Tibial artery (tissue), 4 donors: ENCODE data around the gene SEMA3E.

Experiments used
- DNase-seq, 2 donors: peaks; one replicate each; pipeline ENCODE4 v3.0.0-alpha.2; 2019
- H3K27ac ChIP-seq, 2 donors: fragments of 200-600 bp; sonication (generic) in 1 of 2; 1 replicate in 1 of 2; 2 replicates in 1 of 2; pipeline ENCODE4 v1.5.1; 2018 to 2019; ENCODE audit warnings: mild to moderate bottlenecking in 1 of 2
- H3K27me3 ChIP-seq, 2 donors: fragments of 200-600 bp; sonication (generic) in 1 of 2; one replicate each; pipeline versions ENCODE4 v1.5.1 to v1.6.0; 2016 to 2019
- H3K36me3 ChIP-seq, 3 donors: fragments of 200-600 bp; sonication (generic) in 2 of 3; one replicate each; pipeline ENCODE4 v1.5.1; 2016 to 2019; ENCODE audit warnings: mild to moderate bottlenecking in 2 of 3
- H3K4me1 ChIP-seq, 4 donors: fragments of 200-600 bp; sonication (generic) in 2 of 4; 1 replicate in 3 of 4; 2 replicates in 1 of 4; pipeline ENCODE4 v1.5.1; 2016 to 2019
- H3K4me3 ChIP-seq, 2 donors: fragments of 200-600 bp; sonication (generic) in 1 of 2; 1 replicate in 1 of 2; 2 replicates in 1 of 2; pipeline ENCODE4 v1.5.1; 2018 to 2019; ENCODE audit warnings: mild to moderate bottlenecking in 2 of 2
- H3K9me3 ChIP-seq, 3 donors: fragments of 200-600 bp; sonication (generic) in 1 of 3; one replicate each; pipeline ENCODE4 v1.5.1; 2016 to 2019
- intact Hi-C: fragments of 100-400 bp; cut with DNase I; formaldehyde crosslinking; loops from one replicate; pipeline ENCODE4 v1.15.0; 2023; ENCODE audit warnings: low total_unique reads
- TF ChIP-seq, protein P1 (sequence below), 2 experiments: fragments of 200-600 bp in 1 of 2; fragments of 450-650 bp in 1 of 2; IDR thresholded peaks; one replicate each; pipeline ENCODE4 v1.5.1; 2017 to 2019; ENCODE audit warnings: antibody characterized with exemption in 2 of 2, mild to moderate bottlenecking in 1 of 2, moderate library complexity in 1 of 2

SEMA3E gene

DNA sequence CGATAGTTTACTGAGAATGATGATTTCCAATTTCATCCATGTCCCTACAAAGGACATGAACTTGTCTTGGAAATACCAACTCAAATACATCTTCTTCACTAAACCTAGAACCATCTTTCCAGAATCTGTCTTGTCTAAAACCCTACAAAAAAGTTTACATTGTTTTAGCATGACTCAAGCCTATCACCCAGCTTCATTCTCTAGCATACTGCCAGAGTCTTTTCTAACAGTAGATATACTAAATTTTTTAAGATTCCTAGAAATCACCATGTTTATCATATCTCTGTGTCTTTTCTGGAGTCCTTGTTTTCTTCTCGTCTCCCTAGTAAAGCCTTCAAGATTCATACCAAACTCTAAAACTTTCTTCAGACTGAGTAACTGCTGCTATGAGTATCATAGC, 129.7 kb downstream of the SEMA3E start:
- H3K36me3 ChIP-seq, result no peaks in the 10 kb centered on the region
- no peaks in the 10 kb centered on the region for H3K27me3 ChIP-seq
- no peak overlapping the region for H3K4me3 ChIP-seq
- no peak for DNase-seq
- H3K9me3 ChIP-seq, result no peaks in the 10 kb centered on the region
- intact Hi-C loops, result no loop called here
- H3K27ac ChIP-seq, result no peak overlapping the region
- no peaks in the 10 kb centered on the region for H3K4me1 ChIP-seq
- TF ChIP-seq, protein P1, sequence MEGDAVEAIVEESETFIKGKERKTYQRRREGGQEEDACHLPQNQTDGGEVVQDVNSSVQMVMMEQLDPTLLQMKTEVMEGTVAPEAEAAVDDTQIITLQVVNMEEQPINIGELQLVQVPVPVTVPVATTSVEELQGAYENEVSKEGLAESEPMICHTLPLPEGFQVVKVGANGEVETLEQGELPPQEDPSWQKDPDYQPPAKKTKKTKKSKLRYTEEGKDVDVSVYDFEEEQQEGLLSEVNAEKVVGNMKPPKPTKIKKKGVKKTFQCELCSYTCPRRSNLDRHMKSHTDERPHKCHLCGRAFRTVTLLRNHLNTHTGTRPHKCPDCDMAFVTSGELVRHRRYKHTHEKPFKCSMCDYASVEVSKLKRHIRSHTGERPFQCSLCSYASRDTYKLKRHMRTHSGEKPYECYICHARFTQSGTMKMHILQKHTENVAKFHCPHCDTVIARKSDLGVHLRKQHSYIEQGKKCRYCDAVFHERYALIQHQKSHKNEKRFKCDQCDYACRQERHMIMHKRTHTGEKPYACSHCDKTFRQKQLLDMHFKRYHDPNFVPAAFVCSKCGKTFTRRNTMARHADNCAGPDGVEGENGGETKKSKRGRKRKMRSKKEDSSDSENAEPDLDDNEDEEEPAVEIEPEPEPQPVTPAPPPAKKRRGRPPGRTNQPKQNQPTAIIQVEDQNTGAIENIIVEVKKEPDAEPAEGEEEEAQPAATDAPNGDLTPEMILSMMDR (IDR thresholded peaks at IDR 0.05), result no peak

- TF ChIP-seq, protein P1 (IDR thresholded peaks at IDR 0.05), result no peak
- no peaks in the 10 kb centered on the region for H3K9me3 ChIP-seq
- intact Hi-C loops, result no loop called here
- H3K27me3 ChIP-seq, result no peaks in the 10 kb centered on the region
- no peaks in the 10 kb centered on the region for H3K36me3 ChIP-seq
- no peaks in the 10 kb centered on the region for H3K4me1 ChIP-seq
- no peak overlapping the region for H3K4me3 ChIP-seq
- DNase-seq, result no peak
- no peak overlapping the region for H3K27ac ChIP-seq
These were observed 131.8 kb downstream of the SEMA3E start for GRCh38 chr7:83517035-83517700.

DNA sequence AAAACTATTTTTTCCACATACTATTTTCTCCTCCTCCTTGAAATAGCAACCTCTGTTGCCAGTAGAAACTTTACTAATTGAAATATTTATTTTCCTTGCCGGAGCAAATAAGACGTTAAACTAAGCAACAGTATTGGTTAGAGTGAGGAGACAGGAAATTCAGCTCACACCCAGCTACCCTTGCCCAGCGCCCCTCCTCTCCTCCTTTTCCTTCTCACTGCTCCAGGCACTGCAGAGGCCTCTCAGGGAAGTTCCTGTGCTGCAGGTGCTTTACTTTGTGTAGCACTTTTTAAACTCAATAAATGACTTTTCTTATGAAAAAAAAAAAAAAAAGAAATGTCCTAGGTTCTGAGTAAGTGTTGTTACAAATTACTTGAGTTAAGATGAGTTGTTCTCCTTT, 134.0 kb downstream of the SEMA3E start:
- intact Hi-C loops, result no loop called here
- DNase-seq, result no peak
- TF ChIP-seq, protein P1 (IDR thresholded peaks at IDR 0.05), result no peak

DNA sequence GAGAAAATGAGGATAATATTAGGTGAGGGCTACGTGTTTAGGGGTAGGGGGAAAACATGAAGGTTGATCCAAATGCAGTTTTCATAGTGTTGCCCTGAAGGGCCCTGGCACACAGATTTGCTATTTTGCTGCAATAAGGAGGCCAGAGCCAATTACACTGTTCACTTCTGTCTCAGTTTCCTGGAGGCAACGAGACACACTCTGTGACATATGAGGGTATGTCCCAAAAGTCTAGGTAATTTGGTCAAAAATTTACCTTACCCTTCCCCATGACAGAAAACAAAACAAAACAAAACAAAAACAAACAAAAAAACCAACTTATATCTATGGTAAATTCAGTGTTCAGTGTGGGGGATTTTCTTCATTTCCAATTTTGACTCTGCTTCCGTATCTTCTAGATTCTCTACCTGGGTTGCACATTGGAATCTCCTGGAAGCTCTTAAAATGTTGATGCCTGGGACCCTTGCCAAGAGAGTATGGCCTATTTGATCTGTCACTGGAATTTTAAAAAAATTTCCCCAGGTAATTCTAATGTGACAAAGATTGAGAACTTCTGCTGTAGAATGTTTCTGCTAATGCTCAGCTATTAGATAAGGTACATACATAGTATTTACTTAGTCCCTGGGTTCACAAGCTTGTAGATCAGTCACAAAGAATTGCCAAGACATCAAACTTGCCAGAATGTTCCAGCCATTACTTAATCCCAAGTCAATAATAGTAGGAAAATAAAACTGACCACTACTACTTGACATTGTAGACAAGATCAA, 139.5 kb downstream of the SEMA3E start:
- no peak overlapping the region for H3K4me3 ChIP-seq
- DNase-seq, result no peak
- intact Hi-C loops, result no loop called here
- H3K36me3 ChIP-seq, result no peaks in the 10 kb centered on the region
- H3K9me3 ChIP-seq, result no peaks in the 10 kb centered on the region
- no peak overlapping the region for H3K27ac ChIP-seq
- H3K27me3 ChIP-seq, result no peaks in the 10 kb centered on the region
- TF ChIP-seq, protein P1 (IDR thresholded peaks at IDR 0.05), result no peak
- H3K4me1 ChIP-seq, result no peaks in the 10 kb centered on the region

More for the DNA sequence above, 134.0 kb downstream of the SEMA3E start:
- H3K9me3 ChIP-seq, result no peaks in the 10 kb centered on the region
- H3K36me3 ChIP-seq, result no peaks in the 10 kb centered on the region
- H3K27ac ChIP-seq, result no peak overlapping the region
- no peaks in the 10 kb centered on the region for H3K4me1 ChIP-seq
- no peak overlapping the region for H3K4me3 ChIP-seq
- no peaks in the 10 kb centered on the region for H3K27me3 ChIP-seq

DNA sequence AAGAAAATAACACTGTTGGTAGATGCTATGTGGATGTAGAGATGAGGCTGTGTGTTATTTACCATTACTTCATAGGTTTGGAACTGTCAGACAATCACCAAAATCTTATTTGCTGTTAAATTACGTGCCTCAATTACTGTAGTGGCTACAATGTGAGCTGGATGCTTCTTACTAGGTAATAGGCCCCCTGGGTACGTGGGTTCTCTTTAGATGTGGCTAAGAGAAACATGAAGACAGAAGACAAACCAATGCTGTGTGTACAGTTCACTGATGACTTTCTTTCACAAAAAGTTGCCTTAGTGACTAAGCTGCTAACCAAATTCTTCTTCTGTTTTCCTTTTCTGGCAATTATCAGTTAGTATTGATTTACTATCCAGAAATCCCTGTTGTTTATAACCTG, 144.6 kb downstream of the SEMA3E start:
- Histone ChIP-seq H3K27me3 (no peaks in the 10 kb centered on the region), H3K9me3 (no peaks in the 10 kb centered on the region), H3K36me3 (no peaks in the 10 kb centered on the region), H3K4me3 (no peak overlapping the region), H3K27ac (no peak overlapping the region), H3K4me1 (no peaks in the 10 kb centered on the region)
- TF ChIP-seq, protein P1 (IDR thresholded peaks at IDR 0.05), result no peak
- no peak for DNase-seq
- intact Hi-C loops, result no loop called here
